GM23338 (cell line): ENCODE results near the gene GAS6. TPM values are rescaled to one million over a fixed set of nuclear protein-coding genes. Genes with fewer than 3 reads are reported as not detected.
"Not testable (repeated sequence)": the region's sequence is repeated elsewhere in the genome, so short reads cannot be mapped to it uniquely, and the experiment has no call there.

Experiments
- ATAC-seq: fragments of 200-7000 bp; cut with Tn5 transposase; 3 replicates; pipeline ENCODE4 v1.9.1; 2020
- DNase-seq: peaks from one replicate; pipeline ENCODE4 v3.0.0-alpha.2; 2015; ENCODE audit warnings: low spot score
- H2AFZ ChIP-seq: fragments of 200-600 bp; sonication (generic); 2 replicates; pipeline ENCODE4 v1.8.0; 2016; ENCODE audit warnings: antibody characterized with exemption, mild to moderate bottlenecking, moderate library complexity
- H3F3A ChIP-seq: fragments of 200-600 bp; sonication (generic); replicated peaks from 2 replicates; pipeline ENCODE4 v1.8.0; 2017; ENCODE audit warnings: antibody characterized with exemption, mixed run types, low read depth
- H3K27ac ChIP-seq: fragments of 200-600 bp; sonication (generic); 2 replicates; pipeline ENCODE4 v1.6.1; 2016; ENCODE audit warnings: low read depth
- H3K27me3 ChIP-seq: fragments of 200-600 bp; sonication (generic); 2 replicates; pipeline ENCODE4 v1.8.0; 2016; ENCODE audit warnings: mild to moderate bottlenecking, mixed run types, moderate library complexity; ENCODE audit not compliant: insufficient read depth
- H3K36me3 ChIP-seq: fragments of 200-600 bp; sonication (generic); 2 replicates; pipeline ENCODE4 v1.8.0; 2016; ENCODE audit warnings: mild to moderate bottlenecking; ENCODE audit not compliant: insufficient read depth
- H3K4me1 ChIP-seq: fragments of 200-600 bp; sonication (generic); 2 replicates; pipeline ENCODE4 v1.8.0; 2016; ENCODE audit warnings: mild to moderate bottlenecking, moderate library complexity; ENCODE audit not compliant: insufficient read depth
- H3K4me2 ChIP-seq: fragments of 200-600 bp; sonication (generic); 2 replicates; pipeline ENCODE4 v1.7.1; 2017; ENCODE audit warnings: mixed run types
- H3K4me3 ChIP-seq: fragments of 200-600 bp; sonication (generic); 2 replicates; pipeline ENCODE4 v1.6.1; 2016; ENCODE audit warnings: mixed run types
- H3K79me2 ChIP-seq: fragments of 200-600 bp; sonication (generic); replicated peaks from 2 replicates; pipeline ENCODE4 v1.8.0; 2017; ENCODE audit warnings: mild to moderate bottlenecking; ENCODE audit not compliant: insufficient read depth
- H3K9me2 ChIP-seq: fragments of 200-600 bp; sonication (generic); 2 replicates; pipeline ENCODE4 v1.8.0; 2017; ENCODE audit not compliant: insufficient read depth
- H4K20me1 ChIP-seq: fragments of 200-600 bp; sonication (generic); replicated peaks from 2 replicates; pipeline ENCODE4 v1.8.0; 2017; ENCODE audit warnings: mild to moderate bottlenecking; ENCODE audit not compliant: insufficient read depth
- H3K27ac Mint-ChIP-seq: 2 replicates; pipeline ENCODE4 v1.8.0; 2020; ENCODE audit warnings: inconsistent platforms, mild to moderate bottlenecking, moderate library complexity, mixed read lengths
- H3K27me3 Mint-ChIP-seq: 3 replicates; pipeline ENCODE4 v1.8.0; 2022; ENCODE audit warnings: low read depth, mild to moderate bottlenecking, moderate library complexity, mixed read lengths, inconsistent platforms; ENCODE audit not compliant: insufficient read depth, poor library complexity
- H3K36me3 Mint-ChIP-seq: 3 replicates; pipeline ENCODE4 v1.8.0; 2021; ENCODE audit warnings: low read depth, mild to moderate bottlenecking, inconsistent platforms, moderate library complexity, mixed read lengths
- H3K4me1 Mint-ChIP-seq: 3 replicates; pipeline ENCODE4 v1.8.0; 2020; ENCODE audit warnings: mild to moderate bottlenecking, inconsistent platforms, mixed read lengths
- H3K4me3 Mint-ChIP-seq: 3 replicates; pipeline ENCODE4 v1.8.0; 2021; ENCODE audit warnings: moderate library complexity, mild to moderate bottlenecking, inconsistent platforms, mixed read lengths
- H3K9me3 Mint-ChIP-seq: 3 replicates; pipeline ENCODE4 v1.8.0; 2020; ENCODE audit warnings: moderate library complexity, mild to moderate bottlenecking, inconsistent platforms, mixed read lengths
- CREB1 ChIP-seq: fragments of 250-450 bp; sonication (Bioruptor Pico); IDR thresholded peaks from 2 replicates; pipeline ENCODE4 v1.5.0; 2020; ENCODE audit warnings: low read depth, mild to moderate bottlenecking, moderate library complexity
- CTCF ChIP-seq, 2 experiments: fragments of 200-600 bp in 1 of 2; sonication (generic) in 1 of 2; conservative IDR thresholded peaks; 2 replicates each; pipeline versions ENCODE4 v1.5.1 to v1.6.1; 2016 to 2017; ENCODE audit warnings: antibody characterized with exemption in 2 of 2, low read depth in 2 of 2, mild to moderate bottlenecking in 2 of 2, moderate library complexity in 1 of 2
- ETS1 ChIP-seq: IDR thresholded peaks from 2 replicates; pipeline ENCODE4 v1.6.1; 2016; ENCODE audit warnings: antibody characterized with exemption
- EZH2 ChIP-seq: fragments of 200-600 bp; sonication (generic); IDR thresholded peaks from one replicate; pipeline ENCODE4 v1.8.0; 2017; ENCODE audit warnings: antibody characterized with exemption, mild to moderate bottlenecking, low read depth; ENCODE audit not compliant: unreplicated experiment
- JUNB ChIP-seq: IDR thresholded peaks from one replicate; pipeline ENCODE4 v1.6.1; 2016; ENCODE audit warnings: antibody characterized with exemption; ENCODE audit not compliant: unreplicated experiment
- REST ChIP-seq: IDR thresholded peaks from one replicate; pipeline ENCODE4 v1.6.1; 2018; ENCODE audit warnings: antibody characterized with exemption; ENCODE audit not compliant: unreplicated experiment
- ZNF114 ChIP-seq: fragments of 250-450 bp; sonication (Bioruptor Pico); IDR thresholded peaks from 2 replicates; pipeline ENCODE4 v1.5.0; 2020; ENCODE audit warnings: mild to moderate bottlenecking, moderate library complexity
- ZNF331 ChIP-seq: fragments of 250-450 bp; sonication (Bioruptor Pico); IDR thresholded peaks from 2 replicates; pipeline ENCODE4 v1.5.0; 2020; ENCODE audit warnings: low read depth, mild to moderate bottlenecking, moderate library complexity
- long read RNA-seq: library from polyadenylated mRNA; unstranded; transcript quantifications from one replicate; pipeline ENCODE4 v2.0.0, GENCODE V29; 2020; ENCODE audit not compliant: unreplicated experiment
- polyA plus RNA-seq: library from polyadenylated mRNA; unstranded; fragments of >200 nt; fragmentation: Nextera tagmentation; extraction: Ambion mirVana; gene quantifications from 2 replicates; pipeline ENCODE4 v1.2.1, GENCODE V29; 2016
- total RNA-seq: library from RNA; depleted of rRNA; stranded (reverse); fragments of >200 nt; shearing (Covaris generic); gene quantifications from 2 replicates; pipeline ENCODE4 v1.2.3, GENCODE V29; 2014; rRNA removed

GAS6 gene
- total RNA-seq (18.0 and 21.2 TPM in 2 replicates), polyA plus RNA-seq (7.9 and 8.8 TPM in 2 replicates)
- long read RNA-seq, transcript GAS6-201 (15 exons, 2,490 nt), result major isoform, 10 of 20 reads
- long read RNA-seq, partial matches to known transcripts, result 3 of 20 reads
- long read RNA-seq, other reads (novel, unspliced or antisense), result 5 of 20 reads

DNA sequence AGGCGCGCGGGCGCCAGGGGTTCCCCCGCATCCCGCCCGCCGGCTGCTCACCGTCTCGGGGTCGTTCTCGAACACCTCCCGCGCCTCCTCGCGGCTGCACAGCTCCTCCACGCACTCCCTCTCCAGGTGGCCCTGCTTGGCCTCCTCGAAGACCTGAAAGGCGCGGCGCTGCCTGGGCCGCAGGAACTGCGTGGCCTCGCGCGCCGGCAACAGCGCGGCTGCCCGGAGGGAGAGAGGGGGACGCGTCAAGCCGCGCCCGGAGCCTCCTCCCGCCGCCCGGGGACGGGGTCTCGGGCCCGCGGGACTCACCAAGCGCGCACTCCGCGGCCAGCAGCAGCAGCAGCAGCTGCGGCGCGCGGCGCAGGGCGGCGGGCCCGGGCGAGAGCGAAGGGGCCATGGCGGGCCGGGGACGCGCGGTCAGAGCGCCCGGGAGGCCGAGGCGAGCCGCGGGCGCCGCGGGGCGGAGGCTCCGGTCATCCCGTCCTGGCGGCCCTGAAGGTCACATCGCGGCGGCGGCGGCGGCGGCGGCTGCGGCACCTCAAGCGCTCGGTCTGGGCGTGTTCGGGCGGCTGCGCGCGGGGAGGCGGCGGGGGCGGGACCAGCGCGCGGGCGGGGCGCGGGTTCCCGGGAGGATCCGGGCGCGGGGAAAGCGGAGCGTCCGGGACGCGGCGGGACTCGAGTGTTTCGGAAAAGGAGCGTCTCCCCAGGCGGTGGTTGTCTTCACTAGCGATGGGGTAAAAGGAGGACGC, at the start of gene GAS6:
GAS6 (minus strand) TSS at position 553 of the 749 bp plus-strand sequence; CDS start at position 397, 156 bp downstream.
- Histone ChIP-seq H3K36me3 (no peaks in the 10 kb centered on the region), H3K9me2 (no peaks in the 10 kb centered on the region; the same call in 1 of the 2 replicates), H3K4me3 (peak within 1 kb of the TSS; percentile 73), H3K27me3 (peaks cover 33% of the 10 kb centered on the region), H3F3A (peaks cover 26% of the 10 kb centered on the region), H4K20me1 (no peaks in the 10 kb centered on the region), H3K27ac (no peak within 1 kb of the TSS), H3K79me2 (peaks cover 11% of the 10 kb centered on the region; the same call in 1 of the 2 replicates), H3K4me1 (peaks cover 34% of the 10 kb centered on the region), H3K4me2 (peak within 1 kb of the TSS; percentile 82), H2AFZ (peak within 1 kb of the TSS; percentile 88)
- peaks cover 12% of the 10 kb centered on the region for H3K36me3 Mint-ChIP-seq
- DNase-seq (peak; percentile 48), ATAC-seq (peak; percentile 4; the same call in 2 of the 3 replicates)
- H3K4me1 Mint-ChIP-seq, result peaks cover 45% of the 10 kb centered on the region
- TF ChIP-seq EZH2 (peak; percentile 49), ETS1 (no peak), CTCF (conservative IDR thresholded peaks at IDR 0.05; ENCODE audit: low read depth in 2 of 2) (0 out of 4 replicates have a peak, but pooled peaks of 1 of the 2 experiments have one; percentile 1)
- H3K9me3 Mint-ChIP-seq, result peaks cover 8% of the 10 kb centered on the region; the same call in 1 of the 3 replicates
- peak within 1 kb of the TSS; percentile 28; the same call in 1 of the 2 replicates for H3K27ac Mint-ChIP-seq
- peaks cover 37% of the 10 kb centered on the region for H3K27me3 Mint-ChIP-seq
- peak within 1 kb of the TSS; percentile 80 for H3K4me3 Mint-ChIP-seq

GRCh38 chr13:113913408-113913807, 49.5 kb upstream of the GAS6 start:
- not testable (repeated sequence) for H3F3A ChIP-seq, H3K4me3 Mint-ChIP-seq, H3K9me2 ChIP-seq, H3K79me2 ChIP-seq, ATAC-seq, H3K4me3 ChIP-seq, H3K4me2 ChIP-seq, H3K27me3 Mint-ChIP-seq, H2AFZ ChIP-seq, H3K36me3 ChIP-seq, DNase-seq, H3K27ac ChIP-seq, H3K4me1 Mint-ChIP-seq, H3K27me3 ChIP-seq, H4K20me1 ChIP-seq, H3K9me3 Mint-ChIP-seq, H3K27ac Mint-ChIP-seq, H3K36me3 Mint-ChIP-seq, H3K4me1 ChIP-seq

DNA sequence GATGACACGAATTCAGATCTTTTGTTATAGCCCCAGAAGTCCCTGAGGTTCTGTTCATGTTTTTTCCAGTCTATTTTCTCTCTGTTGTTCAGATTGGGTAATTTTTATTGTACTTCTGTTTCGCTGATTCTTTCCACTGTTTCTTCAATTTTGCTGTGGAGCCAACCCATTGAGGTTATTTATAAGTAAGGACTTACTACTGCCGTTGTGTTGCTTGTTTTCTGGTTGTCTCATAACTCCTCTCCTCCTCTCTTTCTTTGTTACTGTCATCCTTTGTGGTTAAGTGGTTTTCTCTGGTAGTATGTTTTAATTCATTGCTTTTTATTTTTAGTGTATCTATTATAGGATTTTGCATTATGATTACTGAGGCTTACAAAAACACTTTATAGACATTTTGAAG, 48.7 kb upstream of the GAS6 start:
- H3K27me3 ChIP-seq, result no peaks in the 10 kb centered on the region
- no peaks in the 10 kb centered on the region for H3K9me2 ChIP-seq
- H3K36me3 Mint-ChIP-seq, result no peaks in the 10 kb centered on the region
- H3K4me3 ChIP-seq, result no peak overlapping the region
- ATAC-seq (no peak), DNase-seq (no peak)
- peaks cover 4% of the 10 kb centered on the region for H3K27me3 Mint-ChIP-seq
- H3K27ac Mint-ChIP-seq, result no peak overlapping the region
- peaks cover 9% of the 10 kb centered on the region for H3K4me1 Mint-ChIP-seq
- no peaks in the 10 kb centered on the region; the same call in 2 of the 3 replicates for H3K9me3 Mint-ChIP-seq
- no peak overlapping the region for H2AFZ ChIP-seq
- no peak overlapping the region for H3K27ac ChIP-seq
- no peaks in the 10 kb centered on the region for H3K4me1 ChIP-seq
- H3F3A ChIP-seq, result no peaks in the 10 kb centered on the region
- H3K4me2 ChIP-seq, result no peak overlapping the region
- H4K20me1 ChIP-seq, result no peaks in the 10 kb centered on the region
- H3K36me3 ChIP-seq, result no peaks in the 10 kb centered on the region
- no peaks in the 10 kb centered on the region for H3K79me2 ChIP-seq
- no peak overlapping the region for H3K4me3 Mint-ChIP-seq
- TF ChIP-seq CREB1 (no peak), ZNF331 (CRISPR knock-in tag) (no peak), JUNB (no peak), CTCF (conservative IDR thresholded peaks at IDR 0.05; ENCODE audit: low read depth in 2 of 2) (no peak), REST (no peak), ZNF114 (no peak)
